Measurements from ENCODE around the gene PAEP.

DNA sequence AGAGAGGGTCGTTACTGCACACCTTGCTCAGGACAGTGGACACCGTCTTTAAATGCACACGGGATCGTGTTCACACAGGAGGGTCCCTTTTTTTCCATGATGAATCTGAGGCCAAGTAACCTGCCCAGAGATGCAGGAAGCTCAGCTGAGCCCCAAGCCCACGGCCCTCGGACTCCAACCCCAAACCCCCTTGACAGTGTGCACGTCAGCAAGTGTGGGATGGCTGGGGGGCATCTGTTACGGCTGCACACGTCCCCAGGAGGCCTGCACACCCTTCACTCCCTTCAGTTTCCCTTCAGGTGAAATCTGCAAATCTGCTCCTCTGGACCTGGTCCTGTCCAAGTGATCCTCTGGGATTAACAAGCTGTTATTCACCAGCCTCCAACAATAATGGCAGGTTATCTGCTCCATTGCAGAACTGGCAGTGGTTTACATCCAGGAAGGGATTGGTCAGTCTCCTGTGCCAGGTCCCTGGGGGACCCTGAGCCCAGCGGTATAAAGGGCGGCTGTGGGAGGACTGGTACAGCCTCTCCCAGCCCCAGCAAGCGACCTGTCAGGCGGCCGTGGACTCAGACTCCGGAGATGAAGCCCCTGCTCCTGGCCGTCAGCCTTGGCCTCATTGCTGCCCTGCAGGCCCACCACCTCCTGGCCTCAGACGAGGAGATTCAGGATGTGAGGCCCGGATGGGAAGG lies 40.5 kb upstream of the PAEP start, which contains the start of gene LCN1:
- TF ChIP-seq, protein P1, sequence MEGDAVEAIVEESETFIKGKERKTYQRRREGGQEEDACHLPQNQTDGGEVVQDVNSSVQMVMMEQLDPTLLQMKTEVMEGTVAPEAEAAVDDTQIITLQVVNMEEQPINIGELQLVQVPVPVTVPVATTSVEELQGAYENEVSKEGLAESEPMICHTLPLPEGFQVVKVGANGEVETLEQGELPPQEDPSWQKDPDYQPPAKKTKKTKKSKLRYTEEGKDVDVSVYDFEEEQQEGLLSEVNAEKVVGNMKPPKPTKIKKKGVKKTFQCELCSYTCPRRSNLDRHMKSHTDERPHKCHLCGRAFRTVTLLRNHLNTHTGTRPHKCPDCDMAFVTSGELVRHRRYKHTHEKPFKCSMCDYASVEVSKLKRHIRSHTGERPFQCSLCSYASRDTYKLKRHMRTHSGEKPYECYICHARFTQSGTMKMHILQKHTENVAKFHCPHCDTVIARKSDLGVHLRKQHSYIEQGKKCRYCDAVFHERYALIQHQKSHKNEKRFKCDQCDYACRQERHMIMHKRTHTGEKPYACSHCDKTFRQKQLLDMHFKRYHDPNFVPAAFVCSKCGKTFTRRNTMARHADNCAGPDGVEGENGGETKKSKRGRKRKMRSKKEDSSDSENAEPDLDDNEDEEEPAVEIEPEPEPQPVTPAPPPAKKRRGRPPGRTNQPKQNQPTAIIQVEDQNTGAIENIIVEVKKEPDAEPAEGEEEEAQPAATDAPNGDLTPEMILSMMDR (IDR thresholded peaks at IDR 0.05): no peak
- TF ChIP-seq EP300 (IDR thresholded peaks at IDR 0.05): no peak
